ENCODE measurements around the gene DCAF8. TPM values are rescaled to one million over a fixed set of nuclear protein-coding genes. Genes with fewer than 3 reads are reported as not detected.

The DCAF8 gene
- total RNA-seq, 1 experiment from 2014 or later = 181 TPM

- H3K4me1 Mint-ChIP-seq (ENCODE audit: insufficient read depth, unreplicated experiment) = peaks cover 19% of the 10 kb centered on the region
- peak; percentile 97 for DNase-seq (ENCODE audit: unreplicated experiment)
- no peaks in the 10 kb centered on the region for H3K27me3 Mint-ChIP-seq (ENCODE audit: insufficient read depth, unreplicated experiment)
- peaks cover 60% of the 10 kb centered on the region for H3K36me3 Mint-ChIP-seq (ENCODE audit: insufficient read depth, unreplicated experiment)
- POLR2A ChIA-PET = interaction anchor here (0.7 to 6.5 kb wide), 45 partner anchors 9 to 737 kb away, joined by 3 to 247 read pairs (median 6); partner anchors contain the start of genes COPA, DCAF8, F11R and IGSF8
- CTCF ChIA-PET = interaction anchor here (0.5 to 7.6 kb wide), 22 partner anchors 7 to 886 kb away, joined by 3 to 83 read pairs (median 4); no protein-coding TSS in a partner anchor
- intact Hi-C loops (cut with micrococcal nuclease) = loop anchor here (1.0 kb wide), 1 partner anchor 22 kb away; no protein-coding TSS in a partner anchor
- peak within 1 kb of the TSS; percentile 99 for H3K27ac Mint-ChIP-seq (ENCODE audit: low read depth, unreplicated experiment)
- H3K4me3 Mint-ChIP-seq (ENCODE audit: unreplicated experiment) = peak within 1 kb of the TSS; percentile 100
- BruUV-seq (replicated peaks) = TSS peak; percentile 43
- no peak for TF ChIP-seq CTCF (IDR thresholded peaks at IDR 0.05; ENCODE audit: unreplicated experiment)
- no peaks in the 10 kb centered on the region for H3K9me3 Mint-ChIP-seq (ENCODE audit: unreplicated experiment)
Observed at GRCh38 chr1:160284782-160285344, 22.5 kb upstream of the DCAF8 start, which contains the start of gene PEX19. PEX19 (minus strand) TSS chr1:160285133; CDS start chr1:160285124, 9 bp downstream.

GRCh38 chr1:160284220-160284781, 22.0 kb upstream of the DCAF8 start:
- Mint-ChIP-seq H3K4me1 (ENCODE audit: insufficient read depth, unreplicated experiment) (peaks cover 19% of the 10 kb centered on the region), H3K9me3 (ENCODE audit: unreplicated experiment) (no peaks in the 10 kb centered on the region), H3K27ac (ENCODE audit: low read depth, unreplicated experiment) (peak overlapping the region; percentile 99), H3K4me3 (ENCODE audit: unreplicated experiment) (peak overlapping the region; percentile 100), H3K27me3 (ENCODE audit: insufficient read depth, unreplicated experiment) (no peaks in the 10 kb centered on the region), H3K36me3 (ENCODE audit: insufficient read depth, unreplicated experiment) (peaks cover 60% of the 10 kb centered on the region)
- CTCF ChIA-PET = interaction anchor here (0.6 to 7.6 kb wide), 21 partner anchors 7 to 887 kb away, joined by 3 to 83 read pairs (median 5); partner anchors contain the start of gene DCAF8
- no peak for TF ChIP-seq CTCF (IDR thresholded peaks at IDR 0.05; ENCODE audit: unreplicated experiment)
- POLR2A ChIA-PET = interaction anchor here (0.7 to 6.5 kb wide), 48 partner anchors 10 to 918 kb away, joined by 3 to 247 read pairs (median 6); partner anchors contain the start of genes COPA, DCAF8, IGSF8 and NCSTN
- intact Hi-C loops (cut with micrococcal nuclease) = loop anchor here (1.0 kb wide), 1 partner anchor 21 kb away; no protein-coding TSS in a partner anchor
- TSS peak; percentile 75 for BruUV-seq (replicated peaks)
- DNase-seq (ENCODE audit: unreplicated experiment) = peak; percentile 82

GRCh38 chr1:160282807-160283206, 20.5 kb upstream of the DCAF8 start:
- Mint-ChIP-seq H3K27me3 (ENCODE audit: insufficient read depth, unreplicated experiment) (no peaks in the 10 kb centered on the region), H3K36me3 (ENCODE audit: insufficient read depth, unreplicated experiment) (peaks cover 66% of the 10 kb centered on the region), H3K9me3 (ENCODE audit: unreplicated experiment) (no peaks in the 10 kb centered on the region), H3K4me1 (ENCODE audit: insufficient read depth, unreplicated experiment) (peaks cover 19% of the 10 kb centered on the region), H3K27ac (ENCODE audit: low read depth, unreplicated experiment) (no peak overlapping the region), H3K4me3 (ENCODE audit: unreplicated experiment) (no peak overlapping the region)
- ChIA-PET CTCF (interaction anchor here (7.6 kb wide), 1 partner anchor 9 kb away, joined by 83 read pairs; no protein-coding TSS in a partner anchor), POLR2A (interaction anchor here (2.9 to 6.5 kb wide), 2 partner anchors 8 to 20 kb away, joined by 31 to 247 read pairs; partner anchors contain the start of gene DCAF8)
- intact Hi-C loops (cut with micrococcal nuclease) = no loop called here
- no peak for TF ChIP-seq CTCF (IDR thresholded peaks at IDR 0.05; ENCODE audit: unreplicated experiment)
- no peak for DNase-seq (ENCODE audit: unreplicated experiment)
- BruUV-seq (replicated peaks) = no TSS peak

- H3K27me3 Mint-ChIP-seq (ENCODE audit: insufficient read depth, unreplicated experiment) = no peaks in the 10 kb centered on the region
- ChIA-PET CTCF (interaction anchor here (0.9 to 7.6 kb wide), 5 partner anchors 14 to 231 kb away, joined by 3 to 83 read pairs (median 4); partner anchors contain the start of gene CASQ1), POLR2A (interaction anchor here (0.9 to 1.5 kb wide), 4 partner anchors 10 to 21 kb away, joined by 3 to 7 read pairs (median 6); partner anchors contain the start of gene DCAF8)
- no peaks in the 10 kb centered on the region for H3K4me1 Mint-ChIP-seq (ENCODE audit: insufficient read depth, unreplicated experiment)
- peaks cover 66% of the 10 kb centered on the region for H3K36me3 Mint-ChIP-seq (ENCODE audit: insufficient read depth, unreplicated experiment)
- no peak for TF ChIP-seq CTCF (IDR thresholded peaks at IDR 0.05; ENCODE audit: unreplicated experiment)
- H3K9me3 Mint-ChIP-seq (ENCODE audit: unreplicated experiment) = no peaks in the 10 kb centered on the region
- no peak for DNase-seq (ENCODE audit: unreplicated experiment)
- H3K27ac Mint-ChIP-seq (ENCODE audit: low read depth, unreplicated experiment) = no peak overlapping the region
- no peak overlapping the region for H3K4me3 Mint-ChIP-seq (ENCODE audit: unreplicated experiment)
- no TSS peak for BruUV-seq (replicated peaks)
- intact Hi-C loops (cut with micrococcal nuclease) = no loop called here
Observed at GRCh38 chr1:160277987-160278386, 15.6 kb upstream of the DCAF8 start.

All from MCF 10A (cell line).